ENCODE measurements around the gene SLITRK1.

SLITRK1 gene, protein sequence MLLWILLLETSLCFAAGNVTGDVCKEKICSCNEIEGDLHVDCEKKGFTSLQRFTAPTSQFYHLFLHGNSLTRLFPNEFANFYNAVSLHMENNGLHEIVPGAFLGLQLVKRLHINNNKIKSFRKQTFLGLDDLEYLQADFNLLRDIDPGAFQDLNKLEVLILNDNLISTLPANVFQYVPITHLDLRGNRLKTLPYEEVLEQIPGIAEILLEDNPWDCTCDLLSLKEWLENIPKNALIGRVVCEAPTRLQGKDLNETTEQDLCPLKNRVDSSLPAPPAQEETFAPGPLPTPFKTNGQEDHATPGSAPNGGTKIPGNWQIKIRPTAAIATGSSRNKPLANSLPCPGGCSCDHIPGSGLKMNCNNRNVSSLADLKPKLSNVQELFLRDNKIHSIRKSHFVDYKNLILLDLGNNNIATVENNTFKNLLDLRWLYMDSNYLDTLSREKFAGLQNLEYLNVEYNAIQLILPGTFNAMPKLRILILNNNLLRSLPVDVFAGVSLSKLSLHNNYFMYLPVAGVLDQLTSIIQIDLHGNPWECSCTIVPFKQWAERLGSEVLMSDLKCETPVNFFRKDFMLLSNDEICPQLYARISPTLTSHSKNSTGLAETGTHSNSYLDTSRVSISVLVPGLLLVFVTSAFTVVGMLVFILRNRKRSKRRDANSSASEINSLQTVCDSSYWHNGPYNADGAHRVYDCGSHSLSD

DNA sequence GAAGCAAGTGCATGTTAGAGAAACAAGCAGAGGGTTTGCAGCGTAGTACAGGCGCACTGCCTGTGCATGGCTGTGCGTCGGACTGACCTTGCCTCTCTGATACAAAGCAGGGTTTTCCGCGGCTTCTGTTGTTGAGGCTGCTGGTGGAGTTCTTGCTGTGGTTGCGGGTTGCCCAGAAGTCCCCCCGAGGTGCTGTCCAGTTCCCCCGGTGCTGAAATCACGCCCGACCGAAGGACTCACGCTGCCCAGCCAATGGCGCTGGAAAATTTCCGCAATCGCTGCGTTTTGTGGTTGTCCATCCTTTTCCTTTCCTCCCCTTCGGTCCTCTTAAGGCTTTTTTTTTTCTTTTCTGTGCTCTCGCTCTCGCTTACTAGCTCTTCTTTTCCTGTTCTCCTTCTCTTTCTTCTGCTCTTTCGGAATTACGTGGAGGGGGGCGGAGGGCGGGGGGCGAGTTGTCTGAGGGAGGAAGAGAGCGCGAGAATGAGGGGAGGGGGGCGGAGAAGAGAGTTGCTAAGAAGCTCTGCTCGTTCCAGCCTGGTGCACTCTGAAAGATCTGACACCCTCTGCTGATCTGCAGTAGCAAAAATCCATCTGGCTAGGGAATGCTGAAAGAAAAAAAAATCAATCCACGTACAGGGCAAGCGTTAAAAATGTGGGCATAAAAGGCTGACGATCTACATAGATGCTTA is at the start of gene SLITRK1:
SLITRK1 (minus strand) TSS at position 558 of the 689 bp plus-strand sequence. CDS start 967 bp downstream, outside the sequence.
- Mint-ChIP-seq H3K27ac (no peak within 1 kb of the TSS), H3K27me3 (peaks cover 45% of the 10 kb centered on the region), H3K4me1 (ENCODE audit: low read depth) (peaks cover 16% of the 10 kb centered on the region), H3K36me3 (no peaks in the 10 kb centered on the region), H3K9me3 (ENCODE audit: low read depth) (no peaks in the 10 kb centered on the region), H3K4me3 (no peak within 1 kb of the TSS)

GRCh38 chr13:83929157-83929556 is 46.9 kb upstream of the SLITRK1 start:
- H3K9me3 Mint-ChIP-seq (ENCODE audit: low read depth), result no peaks in the 10 kb centered on the region
- H3K4me1 Mint-ChIP-seq (ENCODE audit: low read depth), result no peaks in the 10 kb centered on the region
- no peak overlapping the region for H3K4me3 Mint-ChIP-seq

GRCh38 chr13:83919775-83920174 is 37.5 kb upstream of the SLITRK1 start:
- no peaks in the 10 kb centered on the region for H3K9me3 Mint-ChIP-seq (ENCODE audit: low read depth)
- no peak overlapping the region for H3K4me3 Mint-ChIP-seq
- no peaks in the 10 kb centered on the region for H3K27me3 Mint-ChIP-seq
- no peaks in the 10 kb centered on the region for H3K4me1 Mint-ChIP-seq (ENCODE audit: low read depth)
- H3K36me3 Mint-ChIP-seq, result no peaks in the 10 kb centered on the region
- no peak overlapping the region for H3K27ac Mint-ChIP-seq

More at GRCh38 chr13:83929157-83929556, 46.9 kb upstream of the SLITRK1 start:
- no peaks in the 10 kb centered on the region for H3K36me3 Mint-ChIP-seq
- peaks cover 2% of the 10 kb centered on the region for H3K27me3 Mint-ChIP-seq
- H3K27ac Mint-ChIP-seq, result no peak overlapping the region

- no peaks in the 10 kb centered on the region for H3K36me3 Mint-ChIP-seq
- H3K9me3 Mint-ChIP-seq (ENCODE audit: low read depth), result no peaks in the 10 kb centered on the region
These were observed 32.1 kb upstream of the SLITRK1 start for GRCh38 chr13:83914368-83914767.

DNA sequence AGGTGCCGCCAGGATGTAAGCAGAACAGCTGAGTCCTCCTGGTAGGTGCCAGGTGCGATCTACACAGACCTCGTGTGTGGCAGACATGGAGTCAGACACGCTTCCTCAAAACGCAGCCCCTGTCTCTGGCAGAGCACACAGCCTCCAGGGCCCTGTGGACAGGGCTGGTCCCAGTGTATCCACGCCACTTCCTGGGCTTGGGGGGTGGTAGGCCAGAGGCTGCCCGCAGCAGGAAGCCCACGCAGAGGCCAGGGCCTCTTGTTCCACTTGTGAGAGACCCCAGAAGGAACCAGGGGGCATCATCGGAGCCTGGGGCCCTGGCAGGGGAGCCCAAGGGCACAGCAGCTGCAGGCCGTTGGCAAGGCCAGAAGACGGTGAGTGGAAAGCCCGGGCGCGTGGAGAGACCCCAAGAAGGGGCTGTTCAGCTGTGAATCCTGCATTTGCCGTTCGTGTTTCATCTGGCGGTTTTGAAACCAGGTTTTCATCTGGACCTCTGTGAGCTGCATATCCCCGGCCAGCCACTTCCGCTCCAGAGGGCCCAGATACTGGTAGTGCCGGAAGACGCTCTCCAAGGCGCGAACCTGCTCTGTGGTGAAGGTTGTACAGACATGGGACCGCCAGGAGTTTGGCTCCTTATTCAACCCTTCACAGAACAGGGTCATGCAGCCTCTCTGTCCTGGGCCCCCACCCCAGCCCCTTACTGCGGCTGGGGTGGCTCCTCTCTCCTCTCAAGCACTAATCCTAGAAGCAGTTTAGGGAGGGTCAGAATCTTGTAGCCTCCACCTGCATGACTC is 25.1 kb upstream of the SLITRK1 start:
- Mint-ChIP-seq H3K4me1 (ENCODE audit: low read depth) (no peaks in the 10 kb centered on the region), H3K27me3 (no peaks in the 10 kb centered on the region), H3K27ac (no peak overlapping the region), H3K36me3 (no peaks in the 10 kb centered on the region), H3K4me3 (no peak overlapping the region), H3K9me3 (ENCODE audit: low read depth) (no peaks in the 10 kb centered on the region)

More at GRCh38 chr13:83914368-83914767, 32.1 kb upstream of the SLITRK1 start:
- H3K4me1 Mint-ChIP-seq (ENCODE audit: low read depth), result no peaks in the 10 kb centered on the region
- H3K27ac Mint-ChIP-seq, result no peak overlapping the region
- no peak overlapping the region for H3K4me3 Mint-ChIP-seq
- H3K27me3 Mint-ChIP-seq, result no peaks in the 10 kb centered on the region

DNA sequence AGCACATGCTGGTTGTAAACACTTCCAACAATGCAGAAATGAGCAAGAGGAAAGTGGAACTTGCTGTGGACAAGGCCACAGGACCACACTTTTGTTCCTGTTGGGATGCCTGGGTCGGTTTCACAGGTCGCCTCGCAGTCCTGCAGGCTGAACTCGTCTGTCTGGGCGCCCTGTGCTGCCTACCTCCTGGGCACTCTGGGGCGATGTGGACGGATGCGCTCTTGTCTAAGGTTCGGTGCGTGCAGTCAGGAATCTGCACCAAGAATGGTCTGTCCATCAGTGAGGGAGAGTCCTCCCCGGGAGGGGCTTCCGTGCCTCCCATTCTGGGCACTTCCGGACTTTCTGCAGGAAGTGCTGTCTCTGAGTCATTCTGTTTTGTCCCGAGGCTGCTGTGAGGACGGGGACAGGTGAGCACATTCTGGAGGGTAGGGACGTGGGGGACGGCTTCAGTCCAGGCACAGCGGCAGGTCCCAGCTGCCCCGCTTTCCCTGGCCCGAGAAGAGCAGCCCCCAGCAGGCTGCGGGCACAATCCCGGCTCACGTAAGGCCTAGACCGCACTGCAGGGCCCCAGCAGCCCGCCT is 24.1 kb upstream of the SLITRK1 start:
- no peaks in the 10 kb centered on the region for H3K9me3 Mint-ChIP-seq (ENCODE audit: low read depth)
- H3K4me1 Mint-ChIP-seq (ENCODE audit: low read depth), result no peaks in the 10 kb centered on the region
- no peak overlapping the region for H3K27ac Mint-ChIP-seq
- no peak overlapping the region for H3K4me3 Mint-ChIP-seq
- H3K36me3 Mint-ChIP-seq, result no peaks in the 10 kb centered on the region
- no peaks in the 10 kb centered on the region for H3K27me3 Mint-ChIP-seq

GRCh38 chr13:83905641-83906040 is 23.4 kb upstream of the SLITRK1 start:
- H3K27me3 Mint-ChIP-seq, result no peaks in the 10 kb centered on the region
- no peaks in the 10 kb centered on the region for H3K9me3 Mint-ChIP-seq (ENCODE audit: low read depth)
- H3K27ac Mint-ChIP-seq, result no peak overlapping the region
- H3K4me1 Mint-ChIP-seq (ENCODE audit: low read depth), result no peaks in the 10 kb centered on the region
- H3K4me3 Mint-ChIP-seq, result no peak overlapping the region
- no peaks in the 10 kb centered on the region for H3K36me3 Mint-ChIP-seq

DNA sequence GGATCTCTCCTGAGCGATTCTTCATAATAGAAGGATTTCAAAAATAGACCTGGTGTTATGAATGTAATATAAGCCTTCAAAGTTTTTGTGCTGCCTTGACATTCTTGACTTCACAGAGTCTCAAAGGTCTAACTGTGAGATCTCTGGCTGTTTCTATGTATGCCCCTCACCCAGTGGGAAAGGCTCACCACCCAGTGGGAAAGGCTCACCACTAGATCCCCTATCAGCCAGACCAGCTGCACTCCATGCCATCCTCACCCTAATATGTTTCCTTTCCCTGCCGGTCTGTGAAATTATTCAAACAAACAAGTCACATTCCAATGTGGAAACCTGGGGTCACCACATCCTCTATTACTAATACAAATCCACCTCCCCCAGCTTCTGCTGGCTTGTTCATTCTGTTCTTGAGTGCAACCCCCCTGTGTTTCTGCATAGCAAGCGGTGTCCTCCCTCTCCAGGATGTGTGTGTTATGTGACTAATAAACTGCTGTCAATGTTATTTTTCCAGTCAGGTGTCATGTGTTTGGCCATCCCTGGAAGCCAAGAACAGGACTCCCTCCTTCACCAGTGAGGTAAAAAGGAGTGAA is 13.8 kb upstream of the SLITRK1 start:
- Mint-ChIP-seq H3K4me3 (no peak overlapping the region), H3K27ac (no peak overlapping the region), H3K9me3 (ENCODE audit: low read depth) (no peaks in the 10 kb centered on the region), H3K27me3 (no peaks in the 10 kb centered on the region), H3K36me3 (no peaks in the 10 kb centered on the region), H3K4me1 (ENCODE audit: low read depth) (no peaks in the 10 kb centered on the region)

GRCh38 chr13:83890358-83890757 is 8.1 kb upstream of the SLITRK1 start:
- no peaks in the 10 kb centered on the region for H3K9me3 Mint-ChIP-seq (ENCODE audit: low read depth)
- H3K36me3 Mint-ChIP-seq, result no peaks in the 10 kb centered on the region

DNA sequence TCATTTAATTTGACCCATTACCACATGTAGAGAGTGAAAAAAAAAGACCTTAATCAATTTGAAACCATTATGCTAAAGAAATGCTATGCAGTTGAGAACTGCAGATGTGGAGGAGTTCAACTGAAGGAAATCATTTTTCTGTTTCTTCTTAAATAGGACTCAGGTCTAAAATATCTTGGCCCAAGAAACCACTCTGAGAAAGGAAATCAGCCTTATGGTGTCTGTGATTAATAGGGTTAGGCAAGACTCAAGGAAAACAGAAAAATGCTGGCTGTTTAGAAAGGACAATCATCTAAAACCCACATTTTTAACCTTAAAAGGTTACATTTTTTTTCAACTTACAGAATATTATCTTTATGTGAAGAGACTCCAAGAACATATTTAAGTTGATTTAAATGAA is 1.9 kb upstream of the SLITRK1 start:
- Mint-ChIP-seq H3K27ac (no peak overlapping the region), H3K4me3 (no peak overlapping the region), H3K27me3 (peaks cover 36% of the 10 kb centered on the region), H3K36me3 (no peaks in the 10 kb centered on the region), H3K9me3 (ENCODE audit: low read depth) (no peaks in the 10 kb centered on the region), H3K4me1 (ENCODE audit: low read depth) (peaks cover 13% of the 10 kb centered on the region)

More at GRCh38 chr13:83890358-83890757, 8.1 kb upstream of the SLITRK1 start:
- Mint-ChIP-seq H3K4me3 (no peak overlapping the region), H3K4me1 (ENCODE audit: low read depth) (no peaks in the 10 kb centered on the region), H3K27me3 (peaks cover 3% of the 10 kb centered on the region), H3K27ac (no peak overlapping the region)

- Mint-ChIP-seq H3K9me3 (ENCODE audit: low read depth) (no peaks in the 10 kb centered on the region), H3K27ac (no peak overlapping the region), H3K36me3 (no peaks in the 10 kb centered on the region), H3K27me3 (peaks cover 43% of the 10 kb centered on the region), H3K4me1 (ENCODE audit: low read depth) (peaks cover 16% of the 10 kb centered on the region), H3K4me3 (no peak overlapping the region)
These were observed 818 bp upstream of the SLITRK1 start for GRCh38 chr13:83883061-83883523.

- Mint-ChIP-seq H3K36me3 (no peaks in the 10 kb centered on the region), H3K27me3 (peaks cover 43% of the 10 kb centered on the region), H3K9me3 (ENCODE audit: low read depth) (no peaks in the 10 kb centered on the region), H3K27ac (no peak overlapping the region), H3K4me1 (ENCODE audit: low read depth) (peaks cover 16% of the 10 kb centered on the region), H3K4me3 (no peak overlapping the region)
These were observed 309 bp upstream of the SLITRK1 start for GRCh38 chr13:83882606-83882959.

- Mint-ChIP-seq H3K27ac (no peak overlapping the region), H3K4me3 (no peak overlapping the region), H3K9me3 (ENCODE audit: low read depth) (no peaks in the 10 kb centered on the region), H3K27me3 (peaks cover 45% of the 10 kb centered on the region), H3K4me1 (ENCODE audit: low read depth) (peaks cover 18% of the 10 kb centered on the region), H3K36me3 (no peaks in the 10 kb centered on the region)
These were observed 1.1 kb downstream of the SLITRK1 start for GRCh38 chr13:83881140-83881684.
